GM23338 (cell line): ENCODE measurements around the gene IRF8. TPM values are rescaled to one million over a fixed set of nuclear protein-coding genes. Genes with fewer than 3 reads are reported as not detected.

Source experiments
- ATAC-seq: fragments of 200-7000 bp; cut with Tn5 transposase; 3 replicates; pipeline ENCODE4 v1.9.1; 2020
- DNase-seq: peaks from one replicate; pipeline ENCODE4 v3.0.0-alpha.2; 2015; ENCODE audit warnings: low spot score
- H2AFZ ChIP-seq: fragments of 200-600 bp; sonication (generic); 2 replicates; pipeline ENCODE4 v1.8.0; 2016; ENCODE audit warnings: antibody characterized with exemption, mild to moderate bottlenecking, moderate library complexity
- H3F3A ChIP-seq: fragments of 200-600 bp; sonication (generic); replicated peaks from 2 replicates; pipeline ENCODE4 v1.8.0; 2017; ENCODE audit warnings: antibody characterized with exemption, mixed run types, low read depth
- H3K27ac ChIP-seq: fragments of 200-600 bp; sonication (generic); 2 replicates; pipeline ENCODE4 v1.6.1; 2016; ENCODE audit warnings: low read depth
- H3K27me3 ChIP-seq: fragments of 200-600 bp; sonication (generic); 2 replicates; pipeline ENCODE4 v1.8.0; 2016; ENCODE audit warnings: mild to moderate bottlenecking, mixed run types, moderate library complexity; ENCODE audit not compliant: insufficient read depth
- H3K36me3 ChIP-seq: fragments of 200-600 bp; sonication (generic); 2 replicates; pipeline ENCODE4 v1.8.0; 2016; ENCODE audit warnings: mild to moderate bottlenecking; ENCODE audit not compliant: insufficient read depth
- H3K4me1 ChIP-seq: fragments of 200-600 bp; sonication (generic); 2 replicates; pipeline ENCODE4 v1.8.0; 2016; ENCODE audit warnings: mild to moderate bottlenecking, moderate library complexity; ENCODE audit not compliant: insufficient read depth
- H3K4me2 ChIP-seq: fragments of 200-600 bp; sonication (generic); 2 replicates; pipeline ENCODE4 v1.7.1; 2017; ENCODE audit warnings: mixed run types
- H3K4me3 ChIP-seq: fragments of 200-600 bp; sonication (generic); 2 replicates; pipeline ENCODE4 v1.6.1; 2016; ENCODE audit warnings: mixed run types
- H3K79me2 ChIP-seq: fragments of 200-600 bp; sonication (generic); replicated peaks from 2 replicates; pipeline ENCODE4 v1.8.0; 2017; ENCODE audit warnings: mild to moderate bottlenecking; ENCODE audit not compliant: insufficient read depth
- H3K9me2 ChIP-seq: fragments of 200-600 bp; sonication (generic); 2 replicates; pipeline ENCODE4 v1.8.0; 2017; ENCODE audit not compliant: insufficient read depth
- H4K20me1 ChIP-seq: fragments of 200-600 bp; sonication (generic); replicated peaks from 2 replicates; pipeline ENCODE4 v1.8.0; 2017; ENCODE audit warnings: mild to moderate bottlenecking; ENCODE audit not compliant: insufficient read depth
- H3K27ac Mint-ChIP-seq: 2 replicates; pipeline ENCODE4 v1.8.0; 2020; ENCODE audit warnings: inconsistent platforms, mild to moderate bottlenecking, moderate library complexity, mixed read lengths
- H3K27me3 Mint-ChIP-seq: 3 replicates; pipeline ENCODE4 v1.8.0; 2022; ENCODE audit warnings: low read depth, mild to moderate bottlenecking, moderate library complexity, mixed read lengths, inconsistent platforms; ENCODE audit not compliant: insufficient read depth, poor library complexity
- H3K36me3 Mint-ChIP-seq: 3 replicates; pipeline ENCODE4 v1.8.0; 2021; ENCODE audit warnings: low read depth, mild to moderate bottlenecking, inconsistent platforms, moderate library complexity, mixed read lengths
- H3K4me1 Mint-ChIP-seq: 3 replicates; pipeline ENCODE4 v1.8.0; 2020; ENCODE audit warnings: mild to moderate bottlenecking, inconsistent platforms, mixed read lengths
- H3K4me3 Mint-ChIP-seq: 3 replicates; pipeline ENCODE4 v1.8.0; 2021; ENCODE audit warnings: moderate library complexity, mild to moderate bottlenecking, inconsistent platforms, mixed read lengths
- H3K9me3 Mint-ChIP-seq: 3 replicates; pipeline ENCODE4 v1.8.0; 2020; ENCODE audit warnings: moderate library complexity, mild to moderate bottlenecking, inconsistent platforms, mixed read lengths
- EZH2 ChIP-seq: fragments of 200-600 bp; sonication (generic); IDR thresholded peaks from one replicate; pipeline ENCODE4 v1.8.0; 2017; ENCODE audit warnings: antibody characterized with exemption, mild to moderate bottlenecking, low read depth; ENCODE audit not compliant: unreplicated experiment
- JUNB ChIP-seq: IDR thresholded peaks from one replicate; pipeline ENCODE4 v1.6.1; 2016; ENCODE audit warnings: antibody characterized with exemption; ENCODE audit not compliant: unreplicated experiment
- POLR2AphosphoS5 ChIP-seq: IDR thresholded peaks from 2 replicates; pipeline ENCODE4 v1.6.1; 2016; ENCODE audit warnings: antibody characterized with exemption, low read depth
- ZNF114 ChIP-seq: fragments of 250-450 bp; sonication (Bioruptor Pico); IDR thresholded peaks from 2 replicates; pipeline ENCODE4 v1.5.0; 2020; ENCODE audit warnings: mild to moderate bottlenecking, moderate library complexity
- ZNF331 ChIP-seq: fragments of 250-450 bp; sonication (Bioruptor Pico); IDR thresholded peaks from 2 replicates; pipeline ENCODE4 v1.5.0; 2020; ENCODE audit warnings: low read depth, mild to moderate bottlenecking, moderate library complexity
- polyA plus RNA-seq: library from polyadenylated mRNA; unstranded; fragments of >200 nt; fragmentation: Nextera tagmentation; extraction: Ambion mirVana; gene quantifications from 2 replicates; pipeline ENCODE4 v1.2.1, GENCODE V29; 2016
- total RNA-seq: library from RNA; depleted of rRNA; stranded (reverse); fragments of >200 nt; shearing (Covaris generic); gene quantifications from 2 replicates; pipeline ENCODE4 v1.2.3, GENCODE V29; 2014
- TF ChIP-seq, protein P1 (sequence below): IDR thresholded peaks from 2 replicates; pipeline ENCODE4 v1.6.1; 2016; ENCODE audit warnings: antibody characterized with exemption
- TF ChIP-seq, protein P2 (sequence below): IDR thresholded peaks from one replicate; pipeline ENCODE4 v1.6.1; 2018; ENCODE audit warnings: antibody characterized with exemption; ENCODE audit not compliant: unreplicated experiment
- TF ChIP-seq, protein P3 (sequence below): fragments of 250-450 bp; sonication (Bioruptor Pico); IDR thresholded peaks from 2 replicates; pipeline ENCODE4 v1.5.0; 2020; ENCODE audit warnings: mild to moderate bottlenecking, moderate library complexity

IRF8 gene
- total and polyA plus RNA-seq, 2 experiments from 2014 or later: 0.47 to 2.8 TPM

DNA sequence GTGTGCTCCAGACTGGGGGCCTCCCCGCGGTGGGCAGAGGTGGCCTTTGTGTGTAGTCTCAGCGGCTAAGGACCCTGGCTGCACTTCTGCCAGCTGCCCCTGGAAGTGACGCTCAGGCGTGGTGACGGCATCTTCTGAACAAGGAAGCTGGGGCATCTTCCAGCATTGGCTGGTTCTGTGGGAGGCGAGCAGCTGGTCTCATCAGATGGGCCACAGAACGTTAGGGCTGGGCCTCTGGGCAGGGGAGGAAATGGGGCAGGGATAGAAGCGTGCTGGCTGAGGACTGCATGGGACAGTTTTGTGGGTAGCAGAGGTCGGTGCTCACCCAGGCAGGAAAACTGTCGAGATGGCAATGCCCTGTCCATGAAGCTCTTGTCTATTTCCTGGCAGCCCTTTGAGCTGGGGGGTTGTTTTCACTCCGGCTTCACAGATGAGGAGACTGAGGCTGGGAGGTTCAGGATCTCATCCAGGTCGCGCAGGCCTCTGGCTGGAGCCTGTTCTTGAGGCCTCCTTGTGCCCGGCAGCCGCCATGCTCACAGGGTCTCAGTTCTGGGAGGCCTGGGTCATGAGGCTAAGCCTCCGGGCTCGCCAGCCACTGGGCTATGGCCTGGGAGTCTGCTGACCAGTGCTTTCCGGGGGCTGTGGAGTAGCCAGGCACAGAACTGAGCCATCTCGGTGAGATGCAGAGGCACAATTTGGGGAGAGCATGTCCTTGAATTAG, 16.3 kb downstream of the IRF8 start (continued):
- TF ChIP-seq, protein P1, sequence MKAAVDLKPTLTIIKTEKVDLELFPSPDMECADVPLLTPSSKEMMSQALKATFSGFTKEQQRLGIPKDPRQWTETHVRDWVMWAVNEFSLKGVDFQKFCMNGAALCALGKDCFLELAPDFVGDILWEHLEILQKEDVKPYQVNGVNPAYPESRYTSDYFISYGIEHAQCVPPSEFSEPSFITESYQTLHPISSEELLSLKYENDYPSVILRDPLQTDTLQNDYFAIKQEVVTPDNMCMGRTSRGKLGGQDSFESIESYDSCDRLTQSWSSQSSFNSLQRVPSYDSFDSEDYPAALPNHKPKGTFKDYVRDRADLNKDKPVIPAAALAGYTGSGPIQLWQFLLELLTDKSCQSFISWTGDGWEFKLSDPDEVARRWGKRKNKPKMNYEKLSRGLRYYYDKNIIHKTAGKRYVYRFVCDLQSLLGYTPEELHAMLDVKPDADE: no peak
- TF ChIP-seq POLR2AphosphoS5 (no peak), ZNF114 (CRISPR knock-in tag) (no peak), ZNF331 (CRISPR knock-in tag) (no peak)
- TF ChIP-seq, protein P2, sequence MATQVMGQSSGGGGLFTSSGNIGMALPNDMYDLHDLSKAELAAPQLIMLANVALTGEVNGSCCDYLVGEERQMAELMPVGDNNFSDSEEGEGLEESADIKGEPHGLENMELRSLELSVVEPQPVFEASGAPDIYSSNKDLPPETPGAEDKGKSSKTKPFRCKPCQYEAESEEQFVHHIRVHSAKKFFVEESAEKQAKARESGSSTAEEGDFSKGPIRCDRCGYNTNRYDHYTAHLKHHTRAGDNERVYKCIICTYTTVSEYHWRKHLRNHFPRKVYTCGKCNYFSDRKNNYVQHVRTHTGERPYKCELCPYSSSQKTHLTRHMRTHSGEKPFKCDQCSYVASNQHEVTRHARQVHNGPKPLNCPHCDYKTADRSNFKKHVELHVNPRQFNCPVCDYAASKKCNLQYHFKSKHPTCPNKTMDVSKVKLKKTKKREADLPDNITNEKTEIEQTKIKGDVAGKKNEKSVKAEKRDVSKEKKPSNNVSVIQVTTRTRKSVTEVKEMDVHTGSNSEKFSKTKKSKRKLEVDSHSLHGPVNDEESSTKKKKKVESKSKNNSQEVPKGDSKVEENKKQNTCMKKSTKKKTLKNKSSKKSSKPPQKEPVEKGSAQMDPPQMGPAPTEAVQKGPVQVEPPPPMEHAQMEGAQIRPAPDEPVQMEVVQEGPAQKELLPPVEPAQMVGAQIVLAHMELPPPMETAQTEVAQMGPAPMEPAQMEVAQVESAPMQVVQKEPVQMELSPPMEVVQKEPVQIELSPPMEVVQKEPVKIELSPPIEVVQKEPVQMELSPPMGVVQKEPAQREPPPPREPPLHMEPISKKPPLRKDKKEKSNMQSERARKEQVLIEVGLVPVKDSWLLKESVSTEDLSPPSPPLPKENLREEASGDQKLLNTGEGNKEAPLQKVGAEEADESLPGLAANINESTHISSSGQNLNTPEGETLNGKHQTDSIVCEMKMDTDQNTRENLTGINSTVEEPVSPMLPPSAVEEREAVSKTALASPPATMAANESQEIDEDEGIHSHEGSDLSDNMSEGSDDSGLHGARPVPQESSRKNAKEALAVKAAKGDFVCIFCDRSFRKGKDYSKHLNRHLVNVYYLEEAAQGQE: no peak

DNA sequence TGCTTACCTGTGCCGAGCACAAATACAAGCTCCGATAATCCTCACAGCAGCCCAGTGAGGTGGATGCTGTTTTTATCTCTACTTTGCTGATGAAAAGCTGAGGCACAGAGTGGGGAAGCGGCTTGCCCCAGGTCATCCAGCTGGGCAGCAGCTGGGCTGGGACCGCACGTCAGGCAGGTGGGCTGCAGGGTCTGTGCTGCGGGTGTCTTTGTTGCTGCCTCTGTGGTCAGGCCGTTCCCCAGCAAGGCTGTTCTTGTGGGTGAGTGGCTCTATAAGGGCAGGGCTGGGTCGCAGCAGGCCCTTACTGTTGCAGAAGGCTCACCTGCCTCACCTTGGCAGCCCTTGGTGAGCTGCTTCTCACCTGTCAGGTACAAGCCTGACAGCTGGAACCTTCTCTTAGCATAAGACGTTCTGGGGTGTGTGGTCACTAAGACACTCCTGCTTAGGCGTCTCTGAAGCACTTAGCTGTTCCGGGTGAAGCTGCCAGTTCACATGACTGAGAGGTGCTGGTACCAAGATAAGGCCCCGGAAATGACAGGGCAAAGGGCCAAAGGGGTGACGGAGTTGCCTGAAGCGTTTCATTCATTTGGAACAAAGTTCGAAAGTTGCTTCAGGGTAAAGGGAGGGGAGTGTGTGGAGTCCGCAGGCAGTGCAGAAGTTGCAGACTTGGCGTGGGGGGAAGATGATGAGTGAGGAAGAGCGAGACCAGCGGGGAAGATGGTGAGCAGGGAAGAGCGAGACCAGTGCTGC, 17.4 kb downstream of the IRF8 start:
- H3K27me3 Mint-ChIP-seq: peaks cover 19% of the 10 kb centered on the region
- no peaks in the 10 kb centered on the region for H3K36me3 Mint-ChIP-seq
- no peaks in the 10 kb centered on the region for H3K79me2 ChIP-seq
- peaks cover 6% of the 10 kb centered on the region for H3K4me1 ChIP-seq
- no peak overlapping the region for H3K4me2 ChIP-seq
- H3K4me3 ChIP-seq: no peak overlapping the region
- H3K9me3 Mint-ChIP-seq: no peaks in the 10 kb centered on the region
- H3F3A ChIP-seq: no peaks in the 10 kb centered on the region
- no peak overlapping the region for H3K27ac Mint-ChIP-seq
- DNase-seq: no peak
- no peak for ATAC-seq
- no peaks in the 10 kb centered on the region for H3K9me2 ChIP-seq
- no peaks in the 10 kb centered on the region for H3K36me3 ChIP-seq
- H4K20me1 ChIP-seq: no peaks in the 10 kb centered on the region
- no peak overlapping the region for H3K27ac ChIP-seq
- H3K4me1 Mint-ChIP-seq: peaks cover 31% of the 10 kb centered on the region
- no peak overlapping the region for H2AFZ ChIP-seq
- H3K4me3 Mint-ChIP-seq: no peak overlapping the region
- no peaks in the 10 kb centered on the region for H3K27me3 ChIP-seq
- TF ChIP-seq, protein P2: no peak
- TF ChIP-seq POLR2AphosphoS5 (no peak), EZH2 (no peak), JUNB (no peak)
- TF ChIP-seq, protein P3, sequence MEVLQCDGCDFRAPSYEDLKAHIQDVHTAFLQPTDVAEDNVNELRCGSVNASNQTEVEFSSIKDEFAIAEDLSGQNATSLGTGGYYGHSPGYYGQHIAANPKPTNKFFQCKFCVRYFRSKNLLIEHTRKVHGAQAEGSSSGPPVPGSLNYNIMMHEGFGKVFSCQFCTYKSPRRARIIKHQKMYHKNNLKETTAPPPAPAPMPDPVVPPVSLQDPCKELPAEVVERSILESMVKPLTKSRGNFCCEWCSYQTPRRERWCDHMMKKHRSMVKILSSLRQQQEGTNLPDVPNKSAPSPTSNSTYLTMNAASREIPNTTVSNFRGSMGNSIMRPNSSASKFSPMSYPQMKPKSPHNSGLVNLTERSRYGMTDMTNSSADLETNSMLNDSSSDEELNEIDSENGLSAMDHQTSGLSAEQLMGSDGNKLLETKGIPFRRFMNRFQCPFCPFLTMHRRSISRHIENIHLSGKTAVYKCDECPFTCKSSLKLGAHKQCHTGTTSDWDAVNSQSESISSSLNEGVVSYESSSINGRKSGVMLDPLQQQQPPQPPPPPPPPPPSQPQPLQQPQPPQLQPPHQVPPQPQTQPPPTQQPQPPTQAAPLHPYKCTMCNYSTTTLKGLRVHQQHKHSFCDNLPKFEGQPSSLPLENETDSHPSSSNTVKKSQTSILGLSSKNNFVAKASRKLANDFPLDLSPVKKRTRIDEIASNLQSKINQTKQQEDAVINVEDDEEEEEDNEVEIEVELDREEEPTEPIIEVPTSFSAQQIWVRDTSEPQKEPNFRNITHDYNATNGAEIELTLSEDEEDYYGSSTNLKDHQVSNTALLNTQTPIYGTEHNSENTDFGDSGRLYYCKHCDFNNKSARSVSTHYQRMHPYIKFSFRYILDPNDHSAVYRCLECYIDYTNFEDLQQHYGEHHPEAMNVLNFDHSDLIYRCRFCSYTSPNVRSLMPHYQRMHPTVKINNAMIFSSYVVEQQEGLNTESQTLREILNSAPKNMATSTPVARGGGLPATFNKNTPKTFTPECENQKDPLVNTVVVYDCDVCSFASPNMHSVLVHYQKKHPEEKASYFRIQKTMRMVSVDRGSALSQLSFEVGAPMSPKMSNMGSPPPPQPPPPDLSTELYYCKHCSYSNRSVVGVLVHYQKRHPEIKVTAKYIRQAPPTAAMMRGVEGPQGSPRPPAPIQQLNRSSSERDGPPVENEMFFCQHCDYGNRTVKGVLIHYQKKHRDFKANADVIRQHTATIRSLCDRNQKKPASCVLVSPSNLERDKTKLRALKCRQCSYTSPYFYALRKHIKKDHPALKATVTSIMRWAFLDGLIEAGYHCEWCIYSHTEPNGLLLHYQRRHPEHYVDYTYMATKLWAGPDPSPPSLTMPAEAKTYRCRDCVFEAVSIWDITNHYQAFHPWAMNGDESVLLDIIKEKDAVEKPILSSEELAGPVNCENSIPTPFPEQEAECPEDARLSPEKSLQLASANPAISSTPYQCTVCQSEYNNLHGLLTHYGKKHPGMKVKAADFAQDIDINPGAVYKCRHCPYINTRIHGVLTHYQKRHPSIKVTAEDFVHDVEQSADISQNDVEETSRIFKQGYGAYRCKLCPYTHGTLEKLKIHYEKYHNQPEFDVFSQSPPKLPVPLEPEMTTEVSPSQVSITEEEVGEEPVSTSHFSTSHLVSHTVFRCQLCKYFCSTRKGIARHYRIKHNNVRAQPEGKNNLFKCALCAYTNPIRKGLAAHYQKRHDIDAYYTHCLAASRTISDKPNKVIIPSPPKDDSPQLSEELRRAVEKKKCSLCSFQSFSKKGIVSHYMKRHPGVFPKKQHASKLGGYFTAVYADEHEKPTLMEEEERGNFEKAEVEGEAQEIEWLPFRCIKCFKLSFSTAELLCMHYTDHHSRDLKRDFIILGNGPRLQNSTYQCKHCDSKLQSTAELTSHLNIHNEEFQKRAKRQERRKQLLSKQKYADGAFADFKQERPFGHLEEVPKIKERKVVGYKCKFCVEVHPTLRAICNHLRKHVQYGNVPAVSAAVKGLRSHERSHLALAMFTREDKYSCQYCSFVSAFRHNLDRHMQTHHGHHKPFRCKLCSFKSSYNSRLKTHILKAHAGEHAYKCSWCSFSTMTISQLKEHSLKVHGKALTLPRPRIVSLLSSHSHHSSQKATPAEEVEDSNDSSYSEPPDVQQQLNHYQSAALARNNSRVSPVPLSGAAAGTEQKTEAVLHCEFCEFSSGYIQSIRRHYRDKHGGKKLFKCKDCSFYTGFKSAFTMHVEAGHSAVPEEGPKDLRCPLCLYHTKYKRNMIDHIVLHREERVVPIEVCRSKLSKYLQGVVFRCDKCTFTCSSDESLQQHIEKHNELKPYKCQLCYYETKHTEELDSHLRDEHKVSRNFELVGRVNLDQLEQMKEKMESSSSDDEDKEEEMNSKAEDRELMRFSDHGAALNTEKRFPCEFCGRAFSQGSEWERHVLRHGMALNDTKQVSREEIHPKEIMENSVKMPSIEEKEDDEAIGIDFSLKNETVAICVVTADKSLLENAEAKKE (CRISPR knock-in tag): no peak
